Inflammatory macrophage treated with lipopolysaccharide for 4 hours (primary cell): ENCODE measurements around the gene AUTS2.
A peak's percentile ranks its signal among the peaks of the same experiment; 100 is the strongest.

Experiments used
- DNase-seq: peaks from one replicate; pipeline ENCODE4 v3.0.0-alpha.2; 2020

AUTS2 gene

GRCh38 chr7:70159121-70159520 lies 560.8 kb downstream of the AUTS2 start:
- no peak for DNase-seq

DNA sequence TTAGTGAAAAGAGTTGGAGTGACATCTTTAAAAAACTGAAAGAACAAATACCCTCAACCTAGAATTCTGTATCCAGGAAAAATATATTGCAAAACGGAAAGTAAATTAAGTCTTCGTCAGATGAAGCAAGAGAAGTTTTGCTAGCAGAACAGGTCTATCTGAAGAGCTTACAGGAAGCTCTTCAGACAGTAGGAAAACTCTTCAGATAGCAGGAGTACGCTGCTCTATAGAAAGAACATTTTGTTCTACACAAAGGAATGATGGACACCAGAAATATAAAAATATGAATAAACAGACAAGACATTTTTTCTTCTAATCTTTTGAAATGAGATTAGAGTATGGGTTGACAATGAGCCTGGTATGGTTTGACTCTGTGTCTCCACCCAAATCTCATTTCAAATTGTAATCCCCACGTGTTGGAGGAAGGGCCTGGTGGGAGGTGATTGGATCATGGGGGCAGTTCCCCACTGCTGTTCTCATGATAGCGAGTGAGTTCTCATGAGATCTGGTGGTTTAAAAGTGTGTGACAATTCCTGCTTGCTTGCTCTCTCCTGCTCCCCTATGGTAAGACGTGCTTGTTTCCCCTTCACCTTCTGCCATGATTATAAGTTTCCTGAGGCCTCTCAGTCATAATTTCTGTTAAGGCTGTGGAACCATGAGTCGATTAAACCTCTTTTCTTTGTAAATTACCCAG lies 567.3 kb downstream of the AUTS2 start:
- no peak for DNase-seq

- DNase-seq: no peak
Observed at GRCh38 chr7:70171369-70171920, 573.2 kb downstream of the AUTS2 start.

DNA sequence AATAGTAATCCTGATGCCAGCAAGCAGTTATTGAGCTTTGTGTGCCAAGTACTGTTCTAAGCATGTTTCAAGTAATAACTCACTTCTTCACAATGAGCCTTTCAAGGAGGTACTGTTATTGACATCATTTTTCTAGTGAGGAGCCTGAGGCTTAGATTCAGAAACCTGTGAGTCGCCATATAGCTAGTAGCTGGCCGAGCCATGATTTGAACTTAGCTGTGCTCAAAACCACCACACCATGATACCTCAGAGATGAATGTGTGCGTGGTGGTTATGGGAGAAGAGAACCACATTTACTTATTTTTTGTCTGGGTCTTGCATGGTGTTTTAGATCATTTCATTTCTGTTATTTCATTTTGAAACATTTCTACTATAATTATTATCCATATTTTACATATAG lies 578.9 kb downstream of the AUTS2 start:
- no peak for DNase-seq

DNA sequence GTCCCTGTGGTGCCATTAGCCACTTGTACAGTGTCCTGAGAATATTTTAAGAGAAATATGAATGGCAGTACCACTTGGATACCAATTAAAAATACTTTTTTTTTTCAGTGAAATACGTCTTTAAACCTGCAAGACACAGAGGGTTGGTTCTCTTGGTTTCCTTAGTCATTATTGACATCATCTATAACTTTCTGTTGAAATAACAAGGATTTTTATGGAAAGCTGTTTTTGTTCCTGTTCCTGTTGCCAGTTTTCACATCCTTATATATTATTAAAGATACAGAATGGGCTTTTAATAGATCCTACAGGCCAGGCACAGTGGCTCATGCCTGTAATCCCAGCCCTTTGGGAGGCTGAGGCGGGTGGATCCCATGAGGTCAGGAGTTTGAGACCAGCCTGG lies 579.9 kb downstream of the AUTS2 start:
- peak; percentile 68 for DNase-seq

- DNase-seq: peak; percentile 73
Observed at GRCh38 chr7:70178787-70179186, 580.5 kb downstream of the AUTS2 start.

DNA sequence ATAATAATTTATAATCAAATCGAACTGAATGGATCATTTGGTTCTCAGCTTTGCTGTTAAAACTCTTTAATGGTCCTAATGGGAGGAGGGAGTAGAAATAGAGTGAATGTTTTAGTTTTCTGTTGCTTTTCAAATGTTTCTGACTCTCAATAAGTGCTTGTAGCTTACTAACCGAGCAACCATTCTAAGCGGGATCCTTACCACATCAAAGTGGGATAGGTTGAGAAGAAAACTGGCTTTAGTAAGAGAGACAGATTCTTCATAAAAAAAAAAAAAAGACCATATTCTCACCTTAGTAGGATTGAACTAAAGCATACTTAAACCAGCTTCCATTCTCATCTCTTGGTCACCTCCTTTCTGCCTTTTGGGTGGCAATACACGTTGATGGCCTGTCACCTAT lies 584.2 kb downstream of the AUTS2 start:
- no peak for DNase-seq

- no peak for DNase-seq
Observed at GRCh38 chr7:70183278-70183677, 585.0 kb downstream of the AUTS2 start.

DNA sequence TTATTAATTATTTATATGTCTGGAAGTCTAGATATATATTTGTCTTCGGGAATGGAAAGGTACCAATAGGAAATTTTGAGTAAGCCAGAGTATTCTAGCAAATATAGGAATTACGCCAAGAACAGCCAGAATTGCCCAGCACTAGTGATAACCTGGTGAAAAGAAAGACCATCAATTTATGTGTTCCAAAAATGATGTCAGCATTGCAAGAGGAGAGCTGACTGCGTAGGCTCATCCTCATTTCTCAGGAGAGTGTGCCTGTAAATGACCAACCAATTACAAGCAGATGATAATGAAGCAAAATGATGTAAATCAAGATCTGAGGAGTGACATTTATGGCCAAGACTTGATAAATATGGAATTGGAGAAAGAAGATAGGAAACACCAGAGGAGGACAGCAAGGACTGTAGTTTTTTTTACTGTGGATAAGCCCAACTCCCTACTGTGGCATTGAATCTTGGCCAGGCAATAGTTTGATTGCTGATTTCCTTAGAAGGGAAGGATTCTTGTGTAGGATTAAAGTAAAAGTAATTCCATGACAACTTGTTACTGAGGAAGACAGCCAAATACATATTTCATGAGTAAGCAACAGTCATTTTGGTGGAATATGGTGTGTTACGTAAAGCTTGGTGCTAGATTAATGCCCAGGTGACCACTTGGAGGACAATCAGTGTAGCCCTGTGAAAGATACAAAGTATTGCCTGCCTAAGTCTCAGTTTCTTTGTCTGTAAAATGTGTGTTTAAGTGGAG lies 590.8 kb downstream of the AUTS2 start:
- DNase-seq: no peak

- DNase-seq: no peak
Observed at GRCh38 chr7:70189776-70190175, 591.5 kb downstream of the AUTS2 start.

DNA sequence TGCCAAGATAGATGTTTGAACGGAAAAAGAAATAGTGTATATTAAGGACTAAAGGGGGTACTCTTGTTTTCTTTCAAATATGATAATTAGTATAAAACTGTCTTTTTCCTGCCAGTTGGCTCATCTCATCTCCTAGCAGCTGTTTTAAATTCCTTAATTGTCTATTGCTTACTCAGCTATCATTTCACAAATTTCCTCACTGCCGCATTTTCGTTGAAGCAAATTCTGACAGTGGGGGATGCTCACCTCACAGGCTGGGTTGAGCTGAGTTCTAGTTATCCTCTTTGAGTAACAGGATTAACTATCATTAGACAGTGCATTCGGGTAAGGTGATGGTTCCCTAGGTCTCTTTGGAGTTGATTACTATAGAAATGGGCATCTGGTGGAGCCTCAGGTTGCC lies 592.0 kb downstream of the AUTS2 start:
- no peak for DNase-seq

DNA sequence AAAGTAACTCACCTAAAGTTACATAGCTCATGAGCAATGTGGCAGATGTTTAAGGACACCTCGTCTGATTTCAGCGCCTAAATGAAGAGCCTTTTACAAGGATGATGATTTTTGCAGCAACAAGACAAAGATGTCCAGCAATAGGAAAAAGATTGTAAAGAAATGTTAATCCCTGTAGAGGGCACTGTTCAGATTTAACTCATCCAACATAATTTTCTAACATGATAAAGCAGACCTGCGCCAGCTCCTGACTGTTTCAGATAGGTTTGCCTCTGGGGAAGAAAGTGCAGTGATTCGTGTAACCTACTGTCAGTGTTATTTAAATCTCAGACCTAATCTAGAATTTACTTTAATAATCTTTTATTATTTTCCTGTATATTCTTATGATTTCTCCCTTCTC lies 595.2 kb downstream of the AUTS2 start:
- DNase-seq: peak; percentile 6

- no peak for DNase-seq
Observed at GRCh38 chr7:70208236-70209063, 610.2 kb downstream of the AUTS2 start.

DNA sequence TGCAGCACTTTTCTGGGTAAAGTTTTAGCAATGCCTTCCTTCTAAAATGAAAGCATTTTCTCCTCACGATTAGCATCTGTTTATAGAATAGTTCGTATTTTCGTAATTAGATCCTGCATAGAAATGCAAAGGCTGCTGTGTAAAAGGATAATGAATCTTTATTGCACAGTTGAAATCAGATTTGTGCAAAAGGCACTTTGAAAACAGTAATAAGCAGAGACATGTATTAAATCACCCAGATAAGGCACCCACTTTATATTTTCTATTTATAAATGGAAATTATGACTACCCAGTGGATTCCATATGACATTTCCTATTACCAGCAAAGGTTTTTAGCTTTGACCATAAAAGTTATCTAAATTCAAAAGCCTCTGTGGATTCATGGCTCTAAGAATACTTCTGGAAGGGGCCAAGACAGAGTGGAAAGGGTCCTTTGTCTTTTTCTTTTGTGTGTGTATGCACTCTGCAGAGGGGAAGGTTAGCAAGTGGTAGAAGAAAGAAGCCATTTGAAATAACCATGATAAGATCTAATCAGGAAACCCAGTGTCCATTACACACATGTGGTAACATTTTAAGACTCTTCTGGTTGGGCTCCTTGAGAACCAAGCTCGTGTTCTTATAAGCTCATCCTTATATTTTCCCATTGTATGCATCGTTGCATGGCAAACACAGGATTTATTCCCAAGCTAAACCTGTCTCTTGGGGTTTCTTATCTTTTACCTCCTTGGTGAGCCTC lies 612.1 kb downstream of the AUTS2 start:
- DNase-seq: no peak

- DNase-seq: no peak
Observed at GRCh38 chr7:70210936-70211310, 612.6 kb downstream of the AUTS2 start.

- DNase-seq: no peak
Observed at GRCh38 chr7:70212281-70212680, 614.0 kb downstream of the AUTS2 start.

DNA sequence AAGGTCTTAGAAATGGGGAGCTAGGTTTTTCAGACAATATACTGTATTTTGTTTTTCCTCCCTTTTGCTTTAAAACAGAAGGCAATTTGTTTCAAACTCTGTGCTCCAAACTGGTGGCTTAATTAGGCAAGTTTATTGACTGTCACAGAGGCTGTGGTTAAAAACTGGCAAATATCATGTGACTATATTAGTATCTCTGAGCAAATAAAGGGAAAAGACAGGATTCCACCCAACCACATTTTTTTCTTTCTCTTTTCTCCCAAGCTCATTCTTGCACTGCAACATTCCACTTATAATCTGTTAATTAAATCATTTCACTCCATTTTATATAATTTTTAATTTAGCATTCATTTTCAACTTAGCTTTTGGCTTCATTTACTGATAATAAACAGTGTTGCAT lies 615.8 kb downstream of the AUTS2 start:
- DNase-seq: no peak

DNA sequence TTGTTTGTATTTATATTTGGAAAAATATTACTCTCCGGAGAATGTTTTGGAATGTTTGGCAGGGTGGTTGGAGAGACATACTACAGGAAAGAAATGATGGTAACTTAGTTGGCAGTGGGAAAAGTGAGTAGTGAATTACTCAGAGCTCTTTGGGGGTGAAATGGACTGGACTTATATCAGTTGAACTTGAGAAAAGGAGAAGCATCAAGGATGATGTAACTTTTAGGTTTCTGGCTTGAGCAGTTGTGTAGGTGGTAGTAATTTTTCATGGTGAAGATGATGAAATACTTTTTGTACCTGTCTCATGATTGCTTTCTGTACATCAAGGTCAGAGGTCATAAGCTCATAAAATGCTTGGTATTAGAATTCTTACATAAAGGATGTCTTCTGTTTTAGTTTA lies 617.2 kb downstream of the AUTS2 start:
- peak; percentile 78 for DNase-seq

GRCh38 chr7:70217571-70217970 lies 619.3 kb downstream of the AUTS2 start:
- DNase-seq: peak; percentile 52

DNA sequence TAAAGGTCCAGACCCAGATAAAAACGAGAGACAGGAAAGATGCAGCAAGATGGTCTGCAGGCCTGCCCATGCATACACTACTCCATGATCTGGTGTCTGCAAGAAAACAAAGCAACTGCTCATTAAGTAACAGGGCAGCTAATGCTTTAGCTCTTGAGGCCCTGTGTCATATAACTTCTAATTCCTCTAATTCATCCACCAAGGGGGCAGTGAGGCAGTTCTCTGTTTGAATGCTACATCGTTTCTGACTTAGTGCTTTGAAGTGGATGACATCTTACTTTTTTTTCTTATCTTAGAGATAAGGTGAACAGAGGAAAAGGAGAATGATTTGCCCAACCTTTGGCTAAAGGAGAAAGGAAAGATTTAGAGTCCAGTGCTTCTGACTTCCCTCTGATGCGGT lies 619.7 kb downstream of the AUTS2 start:
- DNase-seq: no peak

GRCh38 chr7:70219061-70219460 lies 620.8 kb downstream of the AUTS2 start:
- DNase-seq: no peak

DNA sequence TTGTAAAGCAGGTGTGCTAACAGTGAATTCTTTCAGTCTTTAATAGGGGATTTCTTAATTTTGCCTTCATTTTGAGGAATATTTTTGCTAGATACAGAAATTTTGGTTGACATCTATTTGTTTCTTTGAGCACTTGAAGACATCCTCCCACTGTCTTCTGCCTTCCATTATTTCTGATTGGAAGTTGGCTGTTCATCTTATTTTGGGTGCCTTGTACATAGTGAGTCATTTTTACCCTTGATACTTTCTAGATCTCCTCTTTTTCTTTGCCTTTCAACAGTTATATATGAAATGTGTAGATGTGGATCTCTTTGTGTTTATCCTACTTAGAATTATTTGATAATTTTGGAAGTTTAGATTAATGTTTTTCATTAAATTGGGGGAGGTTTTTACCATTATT lies 631.0 kb downstream of the AUTS2 start:
- DNase-seq: no peak

- no peak for DNase-seq
Observed at GRCh38 chr7:70230761-70231160, 632.5 kb downstream of the AUTS2 start.
